K562 (cell line): ENCODE measurements around the gene TREM2. TPM values are rescaled to one million over a fixed set of nuclear protein-coding genes. Genes with fewer than 3 reads are reported as not detected.

Experiments used
- ADNP ChIP-seq: fragments of 200-800 bp; sonication (Bioruptor generic); IDR thresholded peaks from 2 replicates; pipeline ENCODE4 v1.6.1; 2016; ENCODE audit warnings: missing genetic modification characterization, missing compliant biosample characterization
- ARNT ChIP-seq, 2 experiments: fragments of 450-650 bp; IDR thresholded peaks; 2 replicates each; pipeline ENCODE4 v1.6.1; 2016; ENCODE audit warnings: mild to moderate bottlenecking in 1 of 2
- CREBBP ChIP-seq: IDR thresholded peaks from one replicate; pipeline ENCODE4 v1.6.1; 2012; ENCODE audit warnings: low read depth, mild to moderate bottlenecking, control low read depth, inconsistent platforms, low read length
- DIDO1 ChIP-seq: fragments of 450-650 bp; IDR thresholded peaks from 2 replicates; pipeline ENCODE4 v1.6.1; 2016; ENCODE audit warnings: low read depth, missing biosample characterization, missing genetic modification characterization
- DPF2 ChIP-seq: fragments of 450-650 bp; IDR thresholded peaks from 2 replicates; pipeline ENCODE4 v1.6.1; 2016
- ELK3 ChIP-seq: fragments of 450-650 bp; formaldehyde crosslinking; IDR thresholded peaks from 2 replicates; pipeline ENCODE4 v1.4.0; 2020; ENCODE audit warnings: mild to moderate bottlenecking
- ESRRA ChIP-seq: fragments of 450-650 bp; IDR thresholded peaks from 2 replicates; pipeline ENCODE4 v1.6.1; 2014; ENCODE audit warnings: low read depth, mild to moderate bottlenecking, moderate library complexity, borderline replicate concordance
- FOXK2 ChIP-seq, 2 experiments: fragments of 450-650 bp; IDR thresholded peaks in 1 of 2; conservative IDR thresholded peaks in 1 of 2; 2 replicates each; pipeline ENCODE4 v1.6.1; 2016; ENCODE audit warnings: low read depth in 2 of 2, mild to moderate bottlenecking in 1 of 2
- HES1 ChIP-seq: fragments of 450-650 bp; IDR thresholded peaks from 2 replicates; pipeline ENCODE4 v1.6.1; 2016; ENCODE audit warnings: low read depth, mild to moderate bottlenecking, moderate library complexity
- HSF4 ChIP-seq: fragments of 250-450 bp; sonication (Bioruptor Pico); IDR thresholded peaks from 2 replicates; pipeline ENCODE4 v2.1.2; 2022; ENCODE audit warnings: mild to moderate bottlenecking, moderate library complexity, borderline replicate concordance
- JUND ChIP-seq, 2 experiments: IDR thresholded peaks; 2 replicates in 1 of 2; 3 replicates in 1 of 2; pipeline ENCODE4 v1.6.1; 2011; ENCODE audit warnings: borderline replicate concordance in 2 of 2, low read depth in 2 of 2, low read length in 2 of 2, improper control_type of control experiment in 1 of 2, missing biosample characterization in 1 of 2, missing genetic modification characterization in 1 of 2, missing genetic modification reagents in 1 of 2
- MCM3 ChIP-seq: fragments of 450-650 bp; IDR thresholded peaks from 2 replicates; pipeline ENCODE4 v1.6.1; 2016
- MCM5 ChIP-seq: fragments of 450-650 bp; IDR thresholded peaks from 2 replicates; pipeline ENCODE4 v1.6.1; 2016; ENCODE audit warnings: low read depth
- NR1H2 ChIP-seq: sonication (generic); formaldehyde crosslinking; IDR thresholded peaks from 2 replicates; pipeline ENCODE4 v1.4.0; 2020; ENCODE audit warnings: mild to moderate bottlenecking, missing genetic modification reagents
- PCBP2 ChIP-seq: fragments of 200-400 bp; formaldehyde crosslinking; IDR thresholded peaks from 2 replicates; pipeline ENCODE4 v1.6.1; 2018; ENCODE audit warnings: low read length, low read depth, mild to moderate bottlenecking, moderate library complexity; ENCODE audit not compliant: poor library complexity, severe bottlenecking
- POLR2H ChIP-seq: IDR thresholded peaks from 2 replicates; pipeline ENCODE4 v1.6.1; 2016; ENCODE audit warnings: missing genetic modification characterization, low read depth, mild to moderate bottlenecking, control low read depth, missing compliant biosample characterization, moderate library complexity
- PPARD ChIP-seq: fragments of 250-450 bp; sonication (Bioruptor Pico); IDR thresholded peaks from 2 replicates; pipeline ENCODE4 v1.8.0; 2022; ENCODE audit warnings: inconsistent platforms, mild to moderate bottlenecking, moderate library complexity
- PTRF ChIP-seq: fragments of 450-650 bp; IDR thresholded peaks from 2 replicates; pipeline ENCODE4 v1.6.1; 2016; ENCODE audit warnings: mild to moderate bottlenecking, missing genetic modification characterization, missing compliant biosample characterization
- RAD21 ChIP-seq, 2 experiments: fragments of 250-450 bp in 1 of 2; fragments of 450-650 bp in 1 of 2; sonication (Bioruptor Pico) in 1 of 2; formaldehyde crosslinking in 1 of 2; IDR thresholded peaks in 1 of 2; conservative IDR thresholded peaks in 1 of 2; 2 replicates each; pipeline versions ENCODE4 v1.4.0 to v1.8.0; 2020 to 2022; ENCODE audit warnings: mild to moderate bottlenecking in 2 of 2, moderate library complexity in 1 of 2
- SMARCC2 ChIP-seq: fragments of 450-650 bp; IDR thresholded peaks from 2 replicates; pipeline ENCODE4 v1.6.1; 2017; ENCODE audit warnings: antibody characterized with exemption, moderate library complexity, mild to moderate bottlenecking, low read depth
- SPI1 ChIP-seq: IDR thresholded peaks from 2 replicates; pipeline ENCODE4 v1.6.1; 2011; ENCODE audit warnings: low read depth, low read length, control low read depth, borderline replicate concordance
- TAL1 ChIP-seq: fragments of 450-650 bp; IDR thresholded peaks from 2 replicates; pipeline ENCODE4 v1.6.1; 2016; ENCODE audit warnings: mild to moderate bottlenecking
- TEAD4 ChIP-seq, 2 experiments: sonication (generic) in 1 of 2; formaldehyde crosslinking in 1 of 2; IDR thresholded peaks; 2 replicates each; pipeline versions ENCODE4 v1.6.1 to v1.8.0; 2012 to 2022; ENCODE audit warnings: borderline replicate concordance in 1 of 2, inconsistent platforms in 1 of 2, low read length in 1 of 2, mild to moderate bottlenecking in 1 of 2, missing genetic modification reagents in 1 of 2
- WHSC1 ChIP-seq: IDR thresholded peaks from one replicate; pipeline ENCODE4 v1.6.1; 2012; ENCODE audit warnings: low read length, control low read depth, inconsistent platforms
- ZEB2 ChIP-seq: fragments of 450-650 bp; IDR thresholded peaks from 2 replicates; pipeline ENCODE4 v1.6.1; 2016
- ZKSCAN8 ChIP-seq: fragments of 200-800 bp; sonication (Bioruptor generic); IDR thresholded peaks from 2 replicates; pipeline ENCODE4 v1.6.1; 2016; ENCODE audit warnings: missing genetic modification characterization, missing compliant biosample characterization
- ZNF239 ChIP-seq: fragments of 250-450 bp; sonication (Bioruptor Pico); IDR thresholded peaks from 2 replicates; pipeline ENCODE4 v1.4.0; 2020; ENCODE audit warnings: mild to moderate bottlenecking
- ZNF384 ChIP-seq: IDR thresholded peaks from 2 replicates; pipeline ENCODE4 v1.6.1; 2012; ENCODE audit warnings: low read depth, low read length, improper control_type of control experiment
- ZNF445 ChIP-seq: fragments of 250-450 bp; sonication (Bioruptor Pico); IDR thresholded peaks from 2 replicates; pipeline ENCODE4 v1.4.0; 2020; ENCODE audit warnings: low read depth, mild to moderate bottlenecking, moderate library complexity
- ZNF707 ChIP-seq: fragments of 250-450 bp; sonication (Bioruptor Pico); conservative IDR thresholded peaks from 2 replicates; pipeline ENCODE4 v1.8.0; 2022; ENCODE audit warnings: inconsistent platforms, mild to moderate bottlenecking, moderate library complexity
- polyA plus RNA-seq, 8 experiments: library from polyadenylated mRNA; depleted of rRNA in 4 of 8; stranded (reverse) in 5 of 8; unstranded in 3 of 8; fragments of >200 nt; fragmentation: Nextera tagmentation in 2 of 8; fragmentation: Illumina TruSeq in 1 of 8; extraction: Ambion mirVana in 2 of 8; extraction: Trizol in 1 of 8; gene quantifications; 2 replicates each; pipeline versions ENCODE4 v1.2.1 to v1.2.3, GENCODE V29; 2011 to 2014; ENCODE audit warnings: inconsistent platforms in 1 of 8, missing spikeins in 1 of 8
- total RNA-seq, 7 experiments: library from RNA; depleted of rRNA in 6 of 7; stranded (reverse); fragments of >200 nt in 6 of 7; fragmentation: Illumina TruSeq in 2 of 7; extraction: Trizol in 2 of 7; gene quantifications; 2 replicates each; pipeline versions ENCODE4 v1.2.1 to v1.2.3, GENCODE V29; 2011 to 2021; ENCODE audit warnings: low replicate concordance in 1 of 7

The TREM2 gene
- total and polyA plus RNA-seq, 9 of the 15 experiments (the other 6 are each of a cell fraction or from before 2014, with no cell fraction given), result not detected

- TF ChIP-seq ZNF707 (no peak), DIDO1 (tag) (no peak; the same call in 1 of the 2 replicates), SPI1 (no peak), PCBP2 (no peak), DPF2 (peak; percentile 71; the same call in 1 of the 2 replicates), TEAD4 (IDR thresholded peaks at IDR 0.05; ENCODE audit: low read length) (peak; percentile 65), TEAD4 (CRISPR knock-in tag; IDR thresholded peaks at IDR 0.05; ENCODE audit: borderline replicate concordance) (no peak), WHSC1 (no peak), ZNF239 (CRISPR knock-in tag) (no peak), ARNT (IDR thresholded peaks at IDR 0.05) (0 out of 4 replicates have a peak, but pooled peaks of 1 of the 2 experiments have one; percentile 57), POLR2H (tag) (no peak), MCM3 (no peak), ELK3 (CRISPR knock-in tag) (no peak), ESRRA (no peak), NR1H2 (CRISPR knock-in tag) (no peak), CREBBP (no peak), PTRF (tag) (no peak), ZKSCAN8 (CRISPR knock-in tag) (no peak), FOXK2 (conservative IDR thresholded peaks at IDR 0.05 in 1 of 2, IDR thresholded peaks at IDR 0.05 in 1 of 2; ENCODE audit: low read depth in 2 of 2) (no peak), ADNP (tag) (no peak), HES1 (no peak), JUND (IDR thresholded peaks at IDR 0.05; ENCODE audit: borderline replicate concordance, low read depth, low read length) (peak; percentile 32; the same call in 1 of the 2 replicates), JUND (tag; IDR thresholded peaks at IDR 0.05; ENCODE audit: borderline replicate concordance, low read depth, low read length) (no peak; the same call in 2 of the 3 replicates), ZNF445 (CRISPR knock-in tag) (no peak), TAL1 (peak; percentile 69; the same call in 1 of the 2 replicates), RAD21 (CRISPR knock-in tag; conservative IDR thresholded peaks at IDR 0.05 in 1 of 2, IDR thresholded peaks at IDR 0.05 in 1 of 2) (0 out of 4 replicates have a peak, but pooled peaks have one; percentile 5 to 19), SMARCC2 (no peak; the same call in 1 of the 2 replicates), ZNF384 (no peak), PPARD (CRISPR knock-in tag) (no peak), ZEB2 (no peak), HSF4 (CRISPR knock-in tag) (no peak), MCM5 (no peak)
These were observed 37.5 kb upstream of the TREM2 start (continued) for GRCh38 chr6:41200296-41200900.
